Gastroesophageal sphincter (tissue), 4 donors: ENCODE data around the gene RIPOR3. TPM values are rescaled to one million over a fixed set of nuclear protein-coding genes. Genes with fewer than 3 reads are reported as not detected.

ENCODE experiments used
- ATAC-seq: fragments of 150-250 bp; one replicate; pipeline ENCODE4 v1.9.1; 2016; ENCODE audit warnings: mild to moderate bottlenecking, moderate library complexity
- H3K27ac ChIP-seq, 4 donors: fragments of 200-600 bp; sonication (generic) in 3 of 4; 1 replicate in 3 of 4; 2 replicates in 1 of 4; pipeline ENCODE4 v1.5.1; 2016 to 2019
- H3K27me3 ChIP-seq: fragments of 200-600 bp; sonication (generic); one replicate; pipeline ENCODE4 v1.5.1; 2019
- H3K36me3 ChIP-seq, 2 donors: fragments of 200-600 bp; sonication (generic); one replicate each; pipeline ENCODE4 v1.5.1; 2019; ENCODE audit warnings: control low read depth in 1 of 2
- H3K4me1 ChIP-seq, 3 donors: fragments of 200-600 bp; sonication (generic); 1 replicate in 2 of 3; 2 replicates in 1 of 3; pipeline ENCODE4 v1.5.1; 2016 to 2019; ENCODE audit warnings: control low read depth in 2 of 3
- H3K4me3 ChIP-seq, 2 donors: fragments of 200-600 bp; sonication (generic); one replicate each; pipeline ENCODE4 v1.5.1; 2019; ENCODE audit warnings: mild to moderate bottlenecking in 1 of 2, moderate library complexity in 1 of 2
- H3K9me3 ChIP-seq, 3 donors: fragments of 200-600 bp; sonication (generic); one replicate each; pipeline ENCODE4 v1.5.1; 2017 to 2019; ENCODE audit warnings: control low read depth in 2 of 3
- CTCF ChIP-seq, 4 experiments: fragments of 200-600 bp in 2 of 4; fragments of 450-650 bp in 2 of 4; sonication (generic) in 1 of 4; IDR thresholded peaks; one replicate each; pipeline ENCODE4 v1.5.1; 2017 to 2019; ENCODE audit warnings: antibody characterized with exemption in 4 of 4, mild to moderate bottlenecking in 2 of 4, moderate library complexity in 2 of 4
- EP300 ChIP-seq: sonication (generic); formaldehyde crosslinking; IDR thresholded peaks from one replicate; pipeline ENCODE4 v1.6.1; 2017; ENCODE audit warnings: antibody characterized with exemption, mild to moderate bottlenecking
- POLR2A ChIP-seq, 2 donors: fragments of 450-650 bp; IDR thresholded peaks; one replicate each; pipeline ENCODE4 v1.6.1; 2017; ENCODE audit warnings: antibody characterized with exemption in 2 of 2, mild to moderate bottlenecking in 2 of 2, moderate library complexity in 1 of 2
- POLR2AphosphoS5 ChIP-seq: sonication (generic); formaldehyde crosslinking; IDR thresholded peaks from one replicate; pipeline ENCODE4 v1.6.1; 2017; ENCODE audit warnings: antibody characterized with exemption
- WGBS, 2 donors: methylation state at CpG; one replicate each; pipeline ENCODE4 v1.1.5; 2018; ENCODE audit warnings: low coverage in 1 of 2; 5-methylcytosine and 5-hydroxymethylcytosine counted together
- total RNA-seq, 4 donors: library from RNA; depleted of rRNA; stranded (reverse); fragments of >200 nt; gene quantifications; one replicate each; pipeline ENCODE4 v1.1.0, GENCODE V29; 2016

RIPOR3 gene
- total RNA-seq, 4 donors from 2014 or later: 8.2 to 24.1 (median 12.9) TPM

- no peak overlapping the region for H3K4me3 ChIP-seq
- H3K36me3 ChIP-seq: peaks cover 0 to 21% of the 10 kb centered on the region in 2 donors
- no peak for TF ChIP-seq EP300
- no peak for TF ChIP-seq POLR2AphosphoS5
- TF ChIP-seq CTCF (IDR thresholded peaks at IDR 0.05): no peak
- TF ChIP-seq POLR2A (IDR thresholded peaks at IDR 0.05): no peak
- peaks cover 0 to 26% (median under 1%) of the 10 kb centered on the region in 3 donors for H3K4me1 ChIP-seq
- H3K27ac ChIP-seq: no peak overlapping the region
- 95% methylated on average over 4 of the region's 7 CpGs; no CpG with 5 or more reads in 1 of the 2 donors for WGBS, 2 donors
- no peaks in the 10 kb centered on the region for H3K9me3 ChIP-seq
- ATAC-seq: no peak
- H3K27me3 ChIP-seq: peaks cover 49% of the 10 kb centered on the region
Observed at GRCh38 chr20:50598074-50598473, 93.3 kb downstream of the RIPOR3 start.

- H3K27ac ChIP-seq: no peak overlapping the region
- no peak for ATAC-seq
- H3K36me3 ChIP-seq: peaks cover 0 to 15% of the 10 kb centered on the region in 2 donors
- WGBS, 2 donors: 81 to 100% methylated on average over 3 to 11 of the region's 22 CpGs
- peaks cover 43% of the 10 kb centered on the region for H3K27me3 ChIP-seq
- peaks cover 0 to 32% (median 6%) of the 10 kb centered on the region in 3 donors for H3K4me1 ChIP-seq
- no peak overlapping the region for H3K4me3 ChIP-seq
- no peaks in the 10 kb centered on the region for H3K9me3 ChIP-seq
- TF ChIP-seq CTCF (IDR thresholded peaks at IDR 0.05): no peak
- no peak for TF ChIP-seq EP300
- no peak for TF ChIP-seq POLR2A (IDR thresholded peaks at IDR 0.05)
- TF ChIP-seq POLR2AphosphoS5: no peak
Observed at GRCh38 chr20:50597406-50597969, 93.9 kb downstream of the RIPOR3 start.

GRCh38 chr20:50596694-50597021, 94.7 kb downstream of the RIPOR3 start:
- peaks cover 38% of the 10 kb centered on the region for H3K27me3 ChIP-seq
- no peak overlapping the region for H3K4me3 ChIP-seq
- peaks cover 0 to 40% (median 10%) of the 10 kb centered on the region in 3 donors for H3K4me1 ChIP-seq
- no peak for TF ChIP-seq CTCF (IDR thresholded peaks at IDR 0.05)
- TF ChIP-seq POLR2AphosphoS5: no peak
- no peak for TF ChIP-seq POLR2A (IDR thresholded peaks at IDR 0.05)
- TF ChIP-seq EP300: no peak
- H3K36me3 ChIP-seq: peaks cover 0 to 7% of the 10 kb centered on the region in 2 donors
- 78 to 87% methylated on average over 3 to 9 of the region's 11 CpGs for WGBS, 2 donors
- no peak for ATAC-seq
- no peaks in the 10 kb centered on the region for H3K9me3 ChIP-seq
- no peak overlapping the region for H3K27ac ChIP-seq

GRCh38 chr20:50595988-50596693, 95.2 kb downstream of the RIPOR3 start:
- Histone ChIP-seq H3K27me3 (peaks cover 38% of the 10 kb centered on the region), H3K36me3 (peaks cover 0 to 1% of the 10 kb centered on the region in 2 donors), H3K4me1 (peaks cover 0 to 44% (median 10%) of the 10 kb centered on the region in 3 donors), H3K4me3 (no peak overlapping the region), H3K27ac (no peak overlapping the region), H3K9me3 (no peaks in the 10 kb centered on the region)
- WGBS, 2 donors: 49% methylated on average over 3 of the region's 15 CpGs; no CpG with 5 or more reads in 1 of the 2 donors
- TF ChIP-seq POLR2A (IDR thresholded peaks at IDR 0.05) (no peak), CTCF (IDR thresholded peaks at IDR 0.05) (no peak), EP300 (no peak), POLR2AphosphoS5 (no peak)
- ATAC-seq: no peak

- Histone ChIP-seq H3K4me1 (peaks cover 0 to 44% (median 10%) of the 10 kb centered on the region in 3 donors), H3K27me3 (peaks cover 38% of the 10 kb centered on the region), H3K27ac (no peak overlapping the region), H3K4me3 (no peak overlapping the region), H3K36me3 (no peaks in the 10 kb centered on the region), H3K9me3 (no peaks in the 10 kb centered on the region)
- WGBS, 2 donors: 20 to 80% methylated on average over 1 of the region's 6 CpGs
- no peak for ATAC-seq
- TF ChIP-seq POLR2AphosphoS5 (no peak), POLR2A (IDR thresholded peaks at IDR 0.05) (no peak)
Observed at GRCh38 chr20:50595433-50595895, 95.9 kb downstream of the RIPOR3 start.
